Uterus (tissue), 4 donors: Measurements from ENCODE around the gene DAO. TPM values are rescaled to one million over a fixed set of nuclear protein-coding genes. Genes with fewer than 3 reads are reported as not detected.
"Not testable (repeated sequence)": the region's sequence is repeated elsewhere in the genome, so short reads cannot be mapped to it uniquely, and the experiment has no call there.

Experiments used
- DNase-seq, 2 donors: peaks; one replicate each; pipeline ENCODE4 v3.0.0-alpha.2; 2019 to 2020
- H3K27ac ChIP-seq, 2 donors: fragments of 200-600 bp; sonication (generic); 1 replicate in 1 of 2; 2 replicates in 1 of 2; pipeline ENCODE4 v1.5.1; 2016 to 2018
- H3K27me3 ChIP-seq, 2 donors: fragments of 200-600 bp; sonication (generic); one replicate each; pipeline ENCODE4 v1.5.1; 2018 to 2019; ENCODE audit warnings: control low read depth in 1 of 2
- H3K36me3 ChIP-seq, 2 donors: fragments of 200-600 bp; sonication (generic); one replicate each; pipeline ENCODE4 v1.5.1; 2019; ENCODE audit warnings: control low read depth in 1 of 2
- H3K4me1 ChIP-seq, 2 donors: fragments of 200-600 bp; sonication (generic); one replicate each; pipeline ENCODE4 v1.5.1; 2018 to 2019; ENCODE audit warnings: control low read depth in 1 of 2
- H3K4me3 ChIP-seq, 2 donors: fragments of 200-600 bp; sonication (generic); 1 replicate in 1 of 2; 2 replicates in 1 of 2; pipeline ENCODE4 v1.5.1; 2018 to 2019; ENCODE audit warnings: mild to moderate bottlenecking in 1 of 2
- H3K9me3 ChIP-seq, 2 donors: fragments of 200-600 bp; sonication (generic); one replicate each; pipeline ENCODE4 v1.5.1; 2019; ENCODE audit warnings: control low read depth in 1 of 2
- CTCF ChIP-seq, 4 experiments: fragments of 200-600 bp in 2 of 4; fragments of 450-650 bp in 2 of 4; sonication (generic) in 2 of 4; IDR thresholded peaks; one replicate each; pipeline ENCODE4 v1.5.1; 2016 to 2019; ENCODE audit warnings: antibody characterized with exemption in 4 of 4, mild to moderate bottlenecking in 2 of 4, moderate library complexity in 1 of 4
- POLR2A ChIP-seq, 2 donors: fragments of 450-650 bp; IDR thresholded peaks; one replicate each; pipeline ENCODE4 v1.6.1; 2016; ENCODE audit warnings: antibody characterized with exemption in 2 of 2, mild to moderate bottlenecking in 1 of 2, moderate library complexity in 1 of 2
- intact Hi-C: fragments of 100-400 bp; cut with DNase I; formaldehyde crosslinking; loops from one replicate; pipeline ENCODE4 v1.15.1; 2023; ENCODE audit warnings: low total_unique reads
- total RNA-seq, 4 donors: library from RNA; depleted of rRNA in 3 of 4; stranded (reverse); fragments of >200 nt in 3 of 4; gene quantifications; one replicate each; pipeline versions ENCODE4 v1.1.0 to v1.2.4, GENCODE V29; 2014 to 2023
- donor health status: DM: yes; HTN: yes; CAD: no.

DAO gene
- total RNA-seq, 4 donors from 2014 or later: not detected

- peaks cover 0 to 19% of the 10 kb centered on the region in 2 donors for H3K4me1 ChIP-seq
- no peak overlapping the region for H3K4me3 ChIP-seq
- peak; percentile 81 to 90 for DNase-seq
- no peaks in the 10 kb centered on the region for H3K36me3 ChIP-seq
- intact Hi-C loops: no loop called here
- no peaks in the 10 kb centered on the region for H3K9me3 ChIP-seq
- H3K27ac ChIP-seq: peak overlapping the region; percentile 84 to 86
- H3K27me3 ChIP-seq: no peaks in the 10 kb centered on the region
- peak; percentile 43 to 52 for TF ChIP-seq POLR2A (IDR thresholded peaks at IDR 0.05)
- no peak for TF ChIP-seq CTCF (IDR thresholded peaks at IDR 0.05)
Observed at GRCh38 chr12:108838194-108839017, 41.5 kb upstream of the DAO start.

- H3K9me3 ChIP-seq: no peaks in the 10 kb centered on the region
- peak; percentile 44 to 75 for DNase-seq
- no peaks in the 10 kb centered on the region for H3K36me3 ChIP-seq
- intact Hi-C loops: no loop called here
- H3K27me3 ChIP-seq: no peaks in the 10 kb centered on the region
- H3K4me1 ChIP-seq: peaks cover 0 to 18% of the 10 kb centered on the region in 2 donors
- no peak for TF ChIP-seq CTCF (IDR thresholded peaks at IDR 0.05)
- TF ChIP-seq POLR2A (IDR thresholded peaks at IDR 0.05): no peak
- H3K27ac ChIP-seq: peak overlapping the region; percentile 84 to 86
- H3K4me3 ChIP-seq: no peak overlapping the region
Observed at GRCh38 chr12:108839018-108839889, 40.6 kb upstream of the DAO start.

- Histone ChIP-seq H3K27me3 (no peaks in the 10 kb centered on the region), H3K4me1 (peaks cover 0 to 18% of the 10 kb centered on the region in 2 donors), H3K27ac (peak overlapping the region; percentile 84 to 86), H3K9me3 (no peaks in the 10 kb centered on the region), H3K36me3 (no peaks in the 10 kb centered on the region), H3K4me3 (no peak overlapping the region)
- intact Hi-C loops: no loop called here
- DNase-seq: no peak
- no peak for TF ChIP-seq POLR2A (IDR thresholded peaks at IDR 0.05)
- no peak for TF ChIP-seq CTCF (IDR thresholded peaks at IDR 0.05)
Observed at GRCh38 chr12:108839890-108840230, 40.0 kb upstream of the DAO start.

GRCh38 chr12:108840605-108841332 lies 39.1 kb upstream of the DAO start:
- intact Hi-C loops: no loop called here
- no peak for DNase-seq
- no peaks in the 10 kb centered on the region for H3K27me3 ChIP-seq
- H3K27ac ChIP-seq: peak overlapping the region; percentile 84 to 86
- no peak overlapping the region for H3K4me3 ChIP-seq
- H3K36me3 ChIP-seq: no peaks in the 10 kb centered on the region
- TF ChIP-seq CTCF (IDR thresholded peaks at IDR 0.05) (no peak), POLR2A (IDR thresholded peaks at IDR 0.05) (no peak)
- no peaks in the 10 kb centered on the region for H3K9me3 ChIP-seq
- peaks cover 0 to 18% of the 10 kb centered on the region in 2 donors for H3K4me1 ChIP-seq

GRCh38 chr12:108841825-108842224 lies 38.1 kb upstream of the DAO start:
- H3K27ac ChIP-seq, H3K36me3 ChIP-seq, H3K4me3 ChIP-seq, H3K27me3 ChIP-seq, intact Hi-C loops, DNase-seq, H3K9me3 ChIP-seq: not testable (repeated sequence)
- H3K4me1 ChIP-seq: peaks cover 0 to 18% of the 10 kb centered on the region in 2 donors
